ENCODE results near the gene KRTAP10-2.
"Not testable (repeated sequence)": the region's sequence is repeated elsewhere in the genome, so short reads cannot be mapped to it uniquely, and the experiment has no call there.

Gene KRTAP10-2

GRCh38 chr21:44556879-44557278, 5.6 kb upstream of the KRTAP10-2 start:
- TF ChIP-seq CTCF (IDR thresholded peaks at IDR 0.05): no peak
- H3K27ac ChIP-seq: no peak overlapping the region
- no peak overlapping the region for H3K4me3 ChIP-seq
- DNase-seq (ENCODE audit: low spot score): no peak

GRCh38 chr21:44555200-44555875, 4.0 kb upstream of the KRTAP10-2 start:
- no peak for TF ChIP-seq CTCF (IDR thresholded peaks at IDR 0.05)
- Histone ChIP-seq H3K27ac (no peak overlapping the region), H3K4me3 (no peak overlapping the region)
- DNase-seq (ENCODE audit: low spot score): no peak

- Histone ChIP-seq H3K4me3 (no peak overlapping the region), H3K27ac (no peak overlapping the region)
- peak; percentile 35 for DNase-seq (ENCODE audit: low spot score)
- no peak for TF ChIP-seq CTCF (IDR thresholded peaks at IDR 0.05)
These were observed 1.4 kb upstream of the KRTAP10-2 start for GRCh38 chr21:44552681-44553080.

GRCh38 chr21:44552136-44552535, 831 bp upstream of the KRTAP10-2 start:
- Histone ChIP-seq H3K27ac (no peak overlapping the region), H3K4me3 (no peak overlapping the region)
- TF ChIP-seq CTCF (IDR thresholded peaks at IDR 0.05): no peak
- DNase-seq (ENCODE audit: low spot score): no peak

GRCh38 chr21:44550807-44551206, 498 bp downstream of the KRTAP10-2 start:
- peak; percentile 57 for DNase-seq (ENCODE audit: low spot score)
- TF ChIP-seq CTCF (IDR thresholded peaks at IDR 0.05): no peak

GRCh38 chr21:44550285-44550684, 1.0 kb downstream of the KRTAP10-2 start:
- H3K4me3 ChIP-seq: not testable (repeated sequence)
- peak; percentile 56 for DNase-seq (ENCODE audit: low spot score)

More at GRCh38 chr21:44550807-44551206, 498 bp downstream of the KRTAP10-2 start:
- Histone ChIP-seq H3K4me3 (no peak overlapping the region), H3K27ac (no peak overlapping the region)

GRCh38 chr21:44549525-44550211, 1.6 kb downstream of the KRTAP10-2 start:
- no peak overlapping the region for H3K27ac ChIP-seq
- peak; percentile 21 for DNase-seq (ENCODE audit: low spot score)
- no peak for TF ChIP-seq CTCF (IDR thresholded peaks at IDR 0.05)
- no peak overlapping the region for H3K4me3 ChIP-seq

More at GRCh38 chr21:44550285-44550684, 1.0 kb downstream of the KRTAP10-2 start:
- not testable (repeated sequence) for H3K27ac ChIP-seq

All from coronary artery (tissue), 2 donors.